ENCODE measurements around the gene CHST15. TPM values are rescaled to one million over a fixed set of nuclear protein-coding genes. Genes with fewer than 3 reads are reported as not detected.
A peak's percentile ranks its signal among the peaks of the same experiment; 100 is the strongest.

CHST15 gene
- total and polyA plus RNA-seq, 2 of the 13 experiments (the other 11 are each of a cell fraction or from before 2014, with no cell fraction given), result 1.4 to 94.7 TPM

- TF ChIP-seq ATF3 (CRISPR knock-in tag; IDR thresholded peaks at IDR 0.05), result no peak
- no peak for TF ChIP-seq SIX4 (CRISPR knock-in tag; IDR thresholded peaks at IDR 0.05)
- no peak for TF ChIP-seq PHF20 (CRISPR knock-in tag; IDR thresholded peaks at IDR 0.05)
- TF ChIP-seq GPN1 (CRISPR knock-in tag; IDR thresholded peaks at IDR 0.05; ENCODE audit: borderline replicate concordance), result no peak
- no peak for TF ChIP-seq RBAK (CRISPR knock-in tag; IDR thresholded peaks at IDR 0.05)
- no peak for TF ChIP-seq IKZF1 (IDR thresholded peaks at IDR 0.05)
- no peak for TF ChIP-seq ZNF709 (CRISPR knock-in tag; IDR thresholded peaks at IDR 0.05)
- TF ChIP-seq ZBTB26 (CRISPR knock-in tag; IDR thresholded peaks at IDR 0.05; ENCODE audit: borderline replicate concordance), result no peak
- TF ChIP-seq MYC (CRISPR knock-in tag; IDR thresholded peaks at IDR 0.05; ENCODE audit: borderline replicate concordance), result 0 out of 2 replicates have a peak, but pooled peaks have one; percentile 12
- peak; percentile 58; the same call in 1 of the 2 replicates for TF ChIP-seq NFKB2 (CRISPR knock-in tag; IDR thresholded peaks at IDR 0.05; ENCODE audit: borderline replicate concordance)
- TF ChIP-seq TFE3 (CRISPR knock-in tag; IDR thresholded peaks at IDR 0.05), result no peak
- no peak for TF ChIP-seq ZNF230 (CRISPR knock-in tag; IDR thresholded peaks at IDR 0.05)
- peak; percentile 17; the same call in 1 of the 2 replicates for TF ChIP-seq TBX3 (IDR thresholded peaks at IDR 0.05; ENCODE audit: borderline replicate concordance)
- no peak for TF ChIP-seq ZNF124 (CRISPR knock-in tag; IDR thresholded peaks at IDR 0.05)
- no peak for TF ChIP-seq BATF2 (CRISPR knock-in tag; IDR thresholded peaks at IDR 0.05)
- TF ChIP-seq HOXA7 (CRISPR knock-in tag; IDR thresholded peaks at IDR 0.05), result no peak
- TF ChIP-seq, protein P1, sequence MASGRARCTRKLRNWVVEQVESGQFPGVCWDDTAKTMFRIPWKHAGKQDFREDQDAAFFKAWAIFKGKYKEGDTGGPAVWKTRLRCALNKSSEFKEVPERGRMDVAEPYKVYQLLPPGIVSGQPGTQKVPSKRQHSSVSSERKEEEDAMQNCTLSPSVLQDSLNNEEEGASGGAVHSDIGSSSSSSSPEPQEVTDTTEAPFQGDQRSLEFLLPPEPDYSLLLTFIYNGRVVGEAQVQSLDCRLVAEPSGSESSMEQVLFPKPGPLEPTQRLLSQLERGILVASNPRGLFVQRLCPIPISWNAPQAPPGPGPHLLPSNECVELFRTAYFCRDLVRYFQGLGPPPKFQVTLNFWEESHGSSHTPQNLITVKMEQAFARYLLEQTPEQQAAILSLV (CRISPR knock-in tag; IDR thresholded peaks at IDR 0.05; ENCODE audit: borderline replicate concordance), result no peak
- 0 out of 2 replicates have a peak, but pooled peaks have one; percentile 5 for TF ChIP-seq CREM (IDR thresholded peaks at IDR 0.05)
- no peak for TF ChIP-seq CREM (CRISPR knock-in tag; IDR thresholded peaks at IDR 0.05)
- TF ChIP-seq GABPB1 (CRISPR knock-in tag; IDR thresholded peaks at IDR 0.05), result peak; percentile 63; the same call in 1 of the 2 replicates
- no peak for TF ChIP-seq EP300 (IDR thresholded peaks at IDR 0.05; ENCODE audit: low read depth in 2 of 2, low read length in 2 of 2)
- 0 out of 2 replicates have a peak, but pooled peaks have one; percentile 22 for TF ChIP-seq EP300 (CRISPR knock-in tag; IDR thresholded peaks at IDR 0.05; ENCODE audit: borderline replicate concordance)
- 0 out of 2 replicates have a peak, but pooled peaks have one; percentile 28 for TF ChIP-seq ZNF768 (CRISPR knock-in tag; IDR thresholded peaks at IDR 0.05)
- no peak for TF ChIP-seq MAF1 (CRISPR knock-in tag; IDR thresholded peaks at IDR 0.05; ENCODE audit: borderline replicate concordance)
- TF ChIP-seq YEATS2 (CRISPR knock-in tag; IDR thresholded peaks at IDR 0.05; ENCODE audit: borderline replicate concordance), result no peak
- no peak for TF ChIP-seq NFE2 (CRISPR knock-in tag; IDR thresholded peaks at IDR 0.05)
- no peak for TF ChIP-seq GTF2F1 (IDR thresholded peaks at IDR 0.05; ENCODE audit: low read length)
- no peak for TF ChIP-seq PCBP2 (optimal IDR thresholded peaks at IDR 0.05; ENCODE audit: low read depth, low read length, poor library complexity, severe bottlenecking)
Observed at GRCh38 chr10:123994417-123995081, 98.8 kb downstream of the CHST15 start (continued).

Data from HepG2 (cell line).